Measurements from ENCODE around the gene KIRREL3.

Gene KIRREL3

DNA sequence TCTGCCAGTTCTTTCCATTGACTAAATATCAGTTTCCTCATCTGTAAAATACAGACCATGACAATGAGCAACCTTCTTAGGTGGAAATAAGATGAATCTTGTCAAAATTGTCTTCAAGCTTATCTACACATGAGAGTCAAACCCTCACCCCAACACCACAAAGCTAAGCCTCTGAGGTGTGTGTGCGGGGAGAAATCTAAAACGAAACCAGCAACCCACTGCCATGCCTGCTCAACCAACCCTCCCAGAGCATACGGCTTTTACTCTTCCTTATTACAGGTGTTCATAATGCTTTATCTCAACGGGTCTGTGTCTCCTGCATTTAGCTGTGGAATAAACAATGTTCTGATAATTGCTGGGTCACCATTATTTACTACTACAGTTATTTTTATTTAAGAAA, 235.4 kb downstream of the KIRREL3 start:
- TF ChIP-seq, protein P1, sequence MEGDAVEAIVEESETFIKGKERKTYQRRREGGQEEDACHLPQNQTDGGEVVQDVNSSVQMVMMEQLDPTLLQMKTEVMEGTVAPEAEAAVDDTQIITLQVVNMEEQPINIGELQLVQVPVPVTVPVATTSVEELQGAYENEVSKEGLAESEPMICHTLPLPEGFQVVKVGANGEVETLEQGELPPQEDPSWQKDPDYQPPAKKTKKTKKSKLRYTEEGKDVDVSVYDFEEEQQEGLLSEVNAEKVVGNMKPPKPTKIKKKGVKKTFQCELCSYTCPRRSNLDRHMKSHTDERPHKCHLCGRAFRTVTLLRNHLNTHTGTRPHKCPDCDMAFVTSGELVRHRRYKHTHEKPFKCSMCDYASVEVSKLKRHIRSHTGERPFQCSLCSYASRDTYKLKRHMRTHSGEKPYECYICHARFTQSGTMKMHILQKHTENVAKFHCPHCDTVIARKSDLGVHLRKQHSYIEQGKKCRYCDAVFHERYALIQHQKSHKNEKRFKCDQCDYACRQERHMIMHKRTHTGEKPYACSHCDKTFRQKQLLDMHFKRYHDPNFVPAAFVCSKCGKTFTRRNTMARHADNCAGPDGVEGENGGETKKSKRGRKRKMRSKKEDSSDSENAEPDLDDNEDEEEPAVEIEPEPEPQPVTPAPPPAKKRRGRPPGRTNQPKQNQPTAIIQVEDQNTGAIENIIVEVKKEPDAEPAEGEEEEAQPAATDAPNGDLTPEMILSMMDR (IDR thresholded peaks at IDR 0.05; ENCODE audit: insufficient read depth, low read length, poor library complexity, severe bottlenecking) = no peak
- DNase-seq (ENCODE audit: extremely low read depth, insufficient read length) = no peak
- H3K36me3 ChIP-seq (ENCODE audit: control insufficient read depth, insufficient read depth, low read length) = no peaks in the 10 kb centered on the region
- no peaks in the 10 kb centered on the region; the same call in none of the 2 replicates for H3K27me3 ChIP-seq (replicated peaks; ENCODE audit: control insufficient read depth, insufficient read depth, low read length)
- no peak overlapping the region for H3K4me3 ChIP-seq (replicated peaks; ENCODE audit: low read depth, low read length)

GRCh38 chr11:126764231-126764630, 236.3 kb downstream of the KIRREL3 start:
- TF ChIP-seq, protein P1 (IDR thresholded peaks at IDR 0.05; ENCODE audit: insufficient read depth, low read length, poor library complexity, severe bottlenecking) = peak; percentile 14
- Histone ChIP-seq H3K36me3 (ENCODE audit: control insufficient read depth, insufficient read depth, low read length) (no peaks in the 10 kb centered on the region), H3K4me3 (replicated peaks; ENCODE audit: low read depth, low read length) (no peak overlapping the region), H3K27me3 (replicated peaks; ENCODE audit: control insufficient read depth, insufficient read depth, low read length) (no peaks in the 10 kb centered on the region; the same call in none of the 2 replicates)
- no peak for DNase-seq (ENCODE audit: extremely low read depth, insufficient read length)

GRCh38 chr11:126756855-126757254, 243.7 kb downstream of the KIRREL3 start:
- Histone ChIP-seq H3K4me3 (replicated peaks; ENCODE audit: low read depth, low read length) (no peak overlapping the region), H3K27me3 (replicated peaks; ENCODE audit: control insufficient read depth, insufficient read depth, low read length) (no peaks in the 10 kb centered on the region; the same call in 1 of the 2 replicates), H3K36me3 (ENCODE audit: control insufficient read depth, insufficient read depth, low read length) (no peaks in the 10 kb centered on the region)
- DNase-seq (ENCODE audit: extremely low read depth, insufficient read length) = no peak
- TF ChIP-seq, protein P1 (IDR thresholded peaks at IDR 0.05; ENCODE audit: insufficient read depth, low read length, poor library complexity, severe bottlenecking) = no peak

DNA sequence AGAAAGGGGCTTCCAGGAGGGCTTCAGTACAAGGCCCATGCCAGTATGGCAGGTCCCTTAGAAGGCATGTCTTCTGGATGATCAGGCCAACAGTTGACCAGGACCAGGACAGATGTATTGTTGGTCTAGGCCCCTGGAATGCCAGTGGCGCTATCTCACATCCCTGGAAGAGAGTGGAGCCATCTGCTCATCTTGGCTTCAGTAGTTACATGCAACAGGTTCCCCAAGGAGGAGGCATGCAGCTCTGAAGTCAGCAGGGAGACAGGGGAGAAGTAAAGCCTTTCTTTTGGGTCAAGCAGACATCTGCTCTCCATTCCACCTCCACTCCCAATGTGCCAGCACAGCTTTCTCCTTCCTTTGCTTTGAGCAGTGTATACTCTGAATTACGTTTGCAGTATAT, 244.1 kb downstream of the KIRREL3 start:
- Histone ChIP-seq H3K27me3 (replicated peaks; ENCODE audit: control insufficient read depth, insufficient read depth, low read length) (no peaks in the 10 kb centered on the region; the same call in 1 of the 2 replicates), H3K4me3 (replicated peaks; ENCODE audit: low read depth, low read length) (no peak overlapping the region), H3K36me3 (ENCODE audit: control insufficient read depth, insufficient read depth, low read length) (no peaks in the 10 kb centered on the region)
- no peak for DNase-seq (ENCODE audit: extremely low read depth, insufficient read length)
- TF ChIP-seq, protein P1 (IDR thresholded peaks at IDR 0.05; ENCODE audit: insufficient read depth, low read length, poor library complexity, severe bottlenecking) = no peak

DNA sequence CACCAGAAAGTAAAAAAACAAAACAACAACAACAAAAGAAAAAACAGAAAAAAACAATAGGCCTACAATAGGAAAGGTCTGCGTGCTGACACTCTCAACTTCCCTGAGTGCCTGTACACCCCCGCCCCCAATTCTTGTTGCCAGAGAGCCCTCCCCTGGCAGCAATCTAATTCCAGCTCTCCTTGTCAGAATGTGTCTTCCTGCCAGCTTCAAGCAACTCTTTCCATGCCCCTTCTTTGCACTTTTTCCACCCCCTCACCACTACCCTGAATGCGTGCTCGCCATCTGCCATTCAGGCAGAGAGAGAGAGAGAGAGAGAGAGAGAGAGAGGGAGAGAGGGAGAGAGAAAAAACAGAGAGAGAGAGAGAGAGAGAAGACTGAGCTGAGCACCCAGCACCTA, 245.0 kb downstream of the KIRREL3 start:
- Histone ChIP-seq H3K27me3 (replicated peaks; ENCODE audit: control insufficient read depth, insufficient read depth, low read length) (no peaks in the 10 kb centered on the region; the same call in 1 of the 2 replicates), H3K4me3 (replicated peaks; ENCODE audit: low read depth, low read length) (no peak overlapping the region), H3K36me3 (ENCODE audit: control insufficient read depth, insufficient read depth, low read length) (no peaks in the 10 kb centered on the region)
- DNase-seq (ENCODE audit: extremely low read depth, insufficient read length) = no peak
- TF ChIP-seq, protein P1 (IDR thresholded peaks at IDR 0.05; ENCODE audit: insufficient read depth, low read length, poor library complexity, severe bottlenecking) = no peak
